H1 (cell line): ENCODE data around the gene GADL1.

ENCODE experiments used
- ATF2 ChIP-seq: IDR thresholded peaks from 2 replicates; pipeline ENCODE4 v1.6.1; 2012; ENCODE audit warnings: low read length, inconsistent platforms
- EZH2 ChIP-seq: fragments of 200-600 bp; sonication (generic); IDR thresholded peaks from 2 replicates; pipeline ENCODE4 v1.7.1; 2012; ENCODE audit warnings: low read depth, mild to moderate bottlenecking, moderate library complexity, low read length, inconsistent platforms; ENCODE audit not compliant: severe bottlenecking
- POLR2A ChIP-seq, 2 experiments: IDR thresholded peaks; 1 replicate in 1 of 2; 2 replicates in 1 of 2; pipeline ENCODE4 v1.6.1; 2011; ENCODE audit warnings: low read depth in 2 of 2, low read length in 2 of 2, mild to moderate bottlenecking in 2 of 2; ENCODE audit errors: control extremely low read depth in 1 of 2
- POLR2AphosphoS5 ChIP-seq: IDR thresholded peaks from 2 replicates; pipeline ENCODE4 v1.6.1; 2011; ENCODE audit warnings: low read depth, low read length
- RAD21 ChIP-seq, 2 experiments: IDR thresholded peaks in 1 of 2; conservative IDR thresholded peaks in 1 of 2; 2 replicates each; pipeline ENCODE4 v1.6.1; 2011; ENCODE audit warnings: low read depth in 2 of 2, low read length in 2 of 2, improper control_type of control experiment in 1 of 2, inconsistent platforms in 1 of 2, mild to moderate bottlenecking in 1 of 2, moderate library complexity in 1 of 2
- TF ChIP-seq, protein P1 (sequence below): IDR thresholded peaks from 2 replicates; pipeline ENCODE4 v1.6.1; 2012; ENCODE audit warnings: inconsistent platforms

GRCh38 chr3:30847592-30847991 lies 46.9 kb downstream of the GADL1 start:
- TF ChIP-seq RAD21 (IDR thresholded peaks at IDR 0.05 in 1 of 2, conservative IDR thresholded peaks at IDR 0.05 in 1 of 2; ENCODE audit: low read depth in 2 of 2, low read length in 2 of 2) = no peak
- no peak for TF ChIP-seq EZH2
- no peak for TF ChIP-seq POLR2AphosphoS5
- TF ChIP-seq, protein P1, sequence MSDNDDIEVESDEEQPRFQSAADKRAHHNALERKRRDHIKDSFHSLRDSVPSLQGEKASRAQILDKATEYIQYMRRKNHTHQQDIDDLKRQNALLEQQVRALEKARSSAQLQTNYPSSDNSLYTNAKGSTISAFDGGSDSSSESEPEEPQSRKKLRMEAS = no peak
- no peak for TF ChIP-seq ATF2
- TF ChIP-seq POLR2A (IDR thresholded peaks at IDR 0.05; ENCODE audit: control extremely low read depth in 1 of 2, low read depth in 2 of 2, low read length in 2 of 2) = no peak
